HEK293 (cell line): ENCODE data around the gene ATF6.

Experiments used
- BCL11A ChIP-seq: fragments of 450-650 bp; formaldehyde crosslinking; IDR thresholded peaks from 2 replicates; pipeline ENCODE4 v1.5.1; 2016; ENCODE audit warnings: low read depth, missing biosample characterization, missing genetic modification characterization
- BCL11B ChIP-seq: fragments of 450-650 bp; formaldehyde crosslinking; IDR thresholded peaks from 2 replicates; pipeline ENCODE4 v1.5.1; 2016; ENCODE audit warnings: low read depth, missing biosample characterization, missing genetic modification characterization
- GFI1B ChIP-seq: fragments of 450-650 bp; formaldehyde crosslinking; IDR thresholded peaks from 2 replicates; pipeline ENCODE4 v1.5.1; 2016; ENCODE audit warnings: missing biosample characterization, missing genetic modification characterization
- GLIS1 ChIP-seq: fragments of 450-650 bp; formaldehyde crosslinking; IDR thresholded peaks from 2 replicates; pipeline ENCODE4 v1.5.1; 2016; ENCODE audit warnings: missing biosample characterization, missing genetic modification characterization
- KLF10 ChIP-seq: fragments of 450-650 bp; IDR thresholded peaks from 2 replicates; pipeline ENCODE4 v1.5.1; 2018; ENCODE audit warnings: missing biosample characterization, mild to moderate bottlenecking, missing genetic modification characterization
- KLF16 ChIP-seq: fragments of 450-650 bp; formaldehyde crosslinking; IDR thresholded peaks from 2 replicates; pipeline ENCODE4 v1.5.1; 2017; ENCODE audit warnings: missing biosample characterization, missing genetic modification characterization
- KLF8 ChIP-seq: fragments of 450-650 bp; formaldehyde crosslinking; IDR thresholded peaks from 2 replicates; pipeline ENCODE4 v1.5.1; 2016; ENCODE audit warnings: missing biosample characterization, missing genetic modification characterization
- MEIS1 ChIP-seq: sonication (generic); formaldehyde crosslinking; IDR thresholded peaks from 2 replicates; pipeline ENCODE4 v1.8.1; 2022; ENCODE audit warnings: missing genetic modification reagents, mild to moderate bottlenecking, borderline replicate concordance
- PATZ1 ChIP-seq: fragments of 450-650 bp; formaldehyde crosslinking; IDR thresholded peaks from 2 replicates; pipeline ENCODE4 v1.5.1; 2016; ENCODE audit warnings: missing biosample characterization, missing genetic modification characterization
- SCRT1 ChIP-seq: fragments of 450-650 bp; formaldehyde crosslinking; IDR thresholded peaks from 2 replicates; pipeline ENCODE4 v1.5.1; 2016; ENCODE audit warnings: missing biosample characterization, missing genetic modification characterization, borderline replicate concordance
- YY1 ChIP-seq: fragments of 450-650 bp; formaldehyde crosslinking; IDR thresholded peaks from 2 replicates; pipeline ENCODE4 v1.5.1; 2018; ENCODE audit warnings: missing biosample characterization, missing genetic modification characterization
- ZBTB10 ChIP-seq: fragments of 450-650 bp; formaldehyde crosslinking; IDR thresholded peaks from 2 replicates; pipeline ENCODE4 v1.5.1; 2016; ENCODE audit warnings: missing biosample characterization, missing genetic modification characterization
- ZBTB48 ChIP-seq: fragments of 450-650 bp; formaldehyde crosslinking; IDR thresholded peaks from 2 replicates; pipeline ENCODE4 v1.5.1; 2016; ENCODE audit warnings: missing biosample characterization, missing genetic modification characterization
- ZEB2 ChIP-seq: fragments of 450-650 bp; formaldehyde crosslinking; IDR thresholded peaks from 2 replicates; pipeline ENCODE4 v1.5.1; 2016; ENCODE audit warnings: missing biosample characterization, missing genetic modification characterization
- ZFP69B ChIP-seq: fragments of 450-650 bp; formaldehyde crosslinking; IDR thresholded peaks from 2 replicates; pipeline ENCODE4 v1.5.1; 2016; ENCODE audit warnings: missing biosample characterization, missing genetic modification characterization
- ZNF146 ChIP-seq: fragments of 450-650 bp; formaldehyde crosslinking; IDR thresholded peaks from 2 replicates; pipeline ENCODE4 v1.5.1; 2016; ENCODE audit warnings: missing biosample characterization, missing genetic modification characterization
- ZNF24 ChIP-seq: fragments of 450-650 bp; formaldehyde crosslinking; IDR thresholded peaks from 2 replicates; pipeline ENCODE4 v1.5.1; 2016; ENCODE audit warnings: missing biosample characterization, missing genetic modification characterization
- ZNF311 ChIP-seq: fragments of 450-650 bp; formaldehyde crosslinking; IDR thresholded peaks from 2 replicates; pipeline ENCODE4 v1.5.1; 2017; ENCODE audit warnings: missing biosample characterization, missing genetic modification characterization, borderline replicate concordance
- ZNF560 ChIP-seq: fragments of 450-650 bp; formaldehyde crosslinking; IDR thresholded peaks from 2 replicates; pipeline ENCODE4 v1.5.1; 2017; ENCODE audit warnings: missing biosample characterization, missing genetic modification characterization, borderline replicate concordance
- ZNF585B ChIP-seq: fragments of 450-650 bp; formaldehyde crosslinking; IDR thresholded peaks from 2 replicates; pipeline ENCODE4 v1.5.1; 2016; ENCODE audit warnings: missing biosample characterization, missing genetic modification characterization
- ZNF639 ChIP-seq: fragments of 450-650 bp; formaldehyde crosslinking; IDR thresholded peaks from 2 replicates; pipeline ENCODE4 v1.5.1; 2016; ENCODE audit warnings: missing biosample characterization, missing genetic modification characterization
- ZNF658 ChIP-seq: fragments of 450-650 bp; formaldehyde crosslinking; IDR thresholded peaks from 2 replicates; pipeline ENCODE4; 2016; ENCODE audit warnings: missing biosample characterization, missing genetic modification characterization
- ZNF664 ChIP-seq: fragments of 450-650 bp; formaldehyde crosslinking; IDR thresholded peaks from 2 replicates; pipeline ENCODE4 v1.5.1; 2016; ENCODE audit warnings: missing biosample characterization, missing genetic modification characterization
- ZNF777 ChIP-seq: fragments of 450-650 bp; formaldehyde crosslinking; IDR thresholded peaks from 2 replicates; pipeline ENCODE4 v1.5.1; 2017; ENCODE audit warnings: missing biosample characterization, missing genetic modification characterization, borderline replicate concordance
- ZNF843 ChIP-seq: fragments of 450-650 bp; formaldehyde crosslinking; IDR thresholded peaks from 2 replicates; pipeline ENCODE4 v1.5.1; 2016; ENCODE audit warnings: missing biosample characterization, missing genetic modification characterization
- TF ChIP-seq, protein P1 (sequence below): fragments of 450-650 bp; formaldehyde crosslinking; IDR thresholded peaks from 2 replicates; pipeline ENCODE4 v1.5.1; 2016; ENCODE audit warnings: missing biosample characterization, missing genetic modification characterization
- TF ChIP-seq, protein P2 (sequence below): fragments of 450-650 bp; formaldehyde crosslinking; IDR thresholded peaks from 2 replicates; pipeline ENCODE4 v1.5.1; 2016; ENCODE audit warnings: missing biosample characterization, missing genetic modification characterization

Gene ATF6

DNA sequence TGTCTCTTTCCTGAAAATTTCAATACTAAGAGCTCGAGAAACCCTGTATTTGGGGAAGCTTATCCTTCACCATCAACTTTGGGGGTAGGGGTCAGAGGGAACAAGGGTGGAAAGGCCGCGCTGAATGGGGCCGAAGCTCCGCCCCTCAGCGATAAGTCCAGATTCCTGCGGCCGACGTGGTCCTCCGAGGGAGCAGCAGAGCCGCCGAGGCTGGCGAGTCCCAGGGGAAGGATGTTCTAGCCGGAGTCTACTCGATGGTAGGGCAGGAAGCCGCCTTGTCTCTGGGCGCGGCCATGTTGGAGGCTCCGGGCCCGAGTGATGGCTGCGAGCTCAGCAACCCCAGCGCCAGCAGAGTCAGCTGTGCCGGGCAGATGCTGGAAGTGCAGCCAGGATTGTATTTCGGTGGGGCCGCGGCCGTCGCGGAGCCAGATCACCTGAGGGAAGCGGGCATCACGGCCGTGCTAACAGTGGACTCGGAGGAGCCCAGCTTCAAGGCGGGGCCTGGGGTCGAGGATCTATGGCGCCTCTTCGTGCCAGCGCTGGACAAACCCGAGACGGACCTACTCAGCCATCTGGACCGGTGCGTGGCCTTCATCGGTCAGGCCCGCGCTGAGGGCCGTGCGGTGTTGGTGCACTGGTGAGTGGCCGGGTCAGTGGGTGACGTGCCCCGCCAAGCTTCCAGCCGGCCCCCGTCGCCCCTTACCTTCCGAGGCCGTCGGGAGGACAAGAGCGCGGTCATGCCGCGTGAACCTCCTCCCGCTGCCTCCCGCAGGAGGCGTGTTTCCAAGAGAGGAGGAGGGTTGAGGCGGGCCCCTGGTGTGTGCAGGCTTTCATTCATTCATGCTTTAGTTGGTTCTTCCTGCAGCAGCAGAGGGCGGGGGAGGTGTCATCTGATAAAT, 16.4 kb upstream of the ATF6 start, which contains the start of gene DUSP12 (continued):
- TF ChIP-seq, protein P1, sequence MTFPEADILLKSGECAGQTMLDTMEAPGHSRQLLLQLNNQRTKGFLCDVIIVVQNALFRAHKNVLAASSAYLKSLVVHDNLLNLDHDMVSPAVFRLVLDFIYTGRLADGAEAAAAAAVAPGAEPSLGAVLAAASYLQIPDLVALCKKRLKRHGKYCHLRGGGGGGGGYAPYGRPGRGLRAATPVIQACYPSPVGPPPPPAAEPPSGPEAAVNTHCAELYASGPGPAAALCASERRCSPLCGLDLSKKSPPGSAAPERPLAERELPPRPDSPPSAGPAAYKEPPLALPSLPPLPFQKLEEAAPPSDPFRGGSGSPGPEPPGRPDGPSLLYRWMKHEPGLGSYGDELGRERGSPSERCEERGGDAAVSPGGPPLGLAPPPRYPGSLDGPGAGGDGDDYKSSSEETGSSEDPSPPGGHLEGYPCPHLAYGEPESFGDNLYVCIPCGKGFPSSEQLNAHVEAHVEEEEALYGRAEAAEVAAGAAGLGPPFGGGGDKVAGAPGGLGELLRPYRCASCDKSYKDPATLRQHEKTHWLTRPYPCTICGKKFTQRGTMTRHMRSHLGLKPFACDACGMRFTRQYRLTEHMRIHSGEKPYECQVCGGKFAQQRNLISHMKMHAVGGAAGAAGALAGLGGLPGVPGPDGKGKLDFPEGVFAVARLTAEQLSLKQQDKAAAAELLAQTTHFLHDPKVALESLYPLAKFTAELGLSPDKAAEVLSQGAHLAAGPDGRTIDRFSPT (tag by site-specific recombination): peak; percentile 83
- TF ChIP-seq ZNF311 (tag by site-specific recombination): no peak
- TF ChIP-seq ZNF639 (tag by site-specific recombination): peak; percentile 82
- 0 out of 2 replicates have a peak, but pooled peaks have one; percentile 62 for TF ChIP-seq KLF10 (tag by site-specific recombination)
- peak; percentile 34; the same call in 1 of the 2 replicates for TF ChIP-seq ZBTB10
- TF ChIP-seq YY1: peak; percentile 99
- peak; percentile 85 for TF ChIP-seq KLF8 (tag by site-specific recombination)
- TF ChIP-seq BCL11B (tag by site-specific recombination): peak; percentile 86
- TF ChIP-seq ZNF843: peak; percentile 32
- TF ChIP-seq ZNF658: no peak
- TF ChIP-seq, protein P2, sequence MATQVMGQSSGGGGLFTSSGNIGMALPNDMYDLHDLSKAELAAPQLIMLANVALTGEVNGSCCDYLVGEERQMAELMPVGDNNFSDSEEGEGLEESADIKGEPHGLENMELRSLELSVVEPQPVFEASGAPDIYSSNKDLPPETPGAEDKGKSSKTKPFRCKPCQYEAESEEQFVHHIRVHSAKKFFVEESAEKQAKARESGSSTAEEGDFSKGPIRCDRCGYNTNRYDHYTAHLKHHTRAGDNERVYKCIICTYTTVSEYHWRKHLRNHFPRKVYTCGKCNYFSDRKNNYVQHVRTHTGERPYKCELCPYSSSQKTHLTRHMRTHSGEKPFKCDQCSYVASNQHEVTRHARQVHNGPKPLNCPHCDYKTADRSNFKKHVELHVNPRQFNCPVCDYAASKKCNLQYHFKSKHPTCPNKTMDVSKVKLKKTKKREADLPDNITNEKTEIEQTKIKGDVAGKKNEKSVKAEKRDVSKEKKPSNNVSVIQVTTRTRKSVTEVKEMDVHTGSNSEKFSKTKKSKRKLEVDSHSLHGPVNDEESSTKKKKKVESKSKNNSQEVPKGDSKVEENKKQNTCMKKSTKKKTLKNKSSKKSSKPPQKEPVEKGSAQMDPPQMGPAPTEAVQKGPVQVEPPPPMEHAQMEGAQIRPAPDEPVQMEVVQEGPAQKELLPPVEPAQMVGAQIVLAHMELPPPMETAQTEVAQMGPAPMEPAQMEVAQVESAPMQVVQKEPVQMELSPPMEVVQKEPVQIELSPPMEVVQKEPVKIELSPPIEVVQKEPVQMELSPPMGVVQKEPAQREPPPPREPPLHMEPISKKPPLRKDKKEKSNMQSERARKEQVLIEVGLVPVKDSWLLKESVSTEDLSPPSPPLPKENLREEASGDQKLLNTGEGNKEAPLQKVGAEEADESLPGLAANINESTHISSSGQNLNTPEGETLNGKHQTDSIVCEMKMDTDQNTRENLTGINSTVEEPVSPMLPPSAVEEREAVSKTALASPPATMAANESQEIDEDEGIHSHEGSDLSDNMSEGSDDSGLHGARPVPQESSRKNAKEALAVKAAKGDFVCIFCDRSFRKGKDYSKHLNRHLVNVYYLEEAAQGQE (tag by site-specific recombination): peak; percentile 41; the same call in 1 of the 2 replicates
- TF ChIP-seq ZEB2 (tag by site-specific recombination): peak; percentile 80; the same call in 1 of the 2 replicates
- TF ChIP-seq BCL11A: peak; percentile 59; the same call in 1 of the 2 replicates
- no peak; the same call in 1 of the 2 replicates for TF ChIP-seq ZFP69B
- no peak for TF ChIP-seq SCRT1 (tag by site-specific recombination)
- peak; percentile 89; the same call in 1 of the 2 replicates for TF ChIP-seq KLF16 (tag by site-specific recombination)
- no peak for TF ChIP-seq ZNF560
- 0 out of 2 replicates have a peak, but pooled peaks have one; percentile 35 for TF ChIP-seq MEIS1 (CRISPR knock-in tag)
- TF ChIP-seq ZNF24 (tag by site-specific recombination): peak; percentile 85; the same call in 1 of the 2 replicates
- TF ChIP-seq ZNF664 (tag by site-specific recombination): no peak
- peak; percentile 88; the same call in 1 of the 2 replicates for TF ChIP-seq ZNF777 (tag by site-specific recombination)
- peak; percentile 28 for TF ChIP-seq GLIS1 (tag by site-specific recombination)
- peak; percentile 74; the same call in 1 of the 2 replicates for TF ChIP-seq PATZ1
- TF ChIP-seq ZBTB48 (tag by site-specific recombination): peak; percentile 14; the same call in 1 of the 2 replicates
- TF ChIP-seq ZNF585B (tag by site-specific recombination): peak; percentile 12; the same call in 1 of the 2 replicates
- TF ChIP-seq GFI1B (tag by site-specific recombination): no peak
- 0 out of 2 replicates have a peak, but pooled peaks have one; percentile 18 for TF ChIP-seq ZNF146 (tag by site-specific recombination)
